Osteoblast (primary cell): ENCODE measurements around the gene SSR1. TPM values are rescaled to one million over a fixed set of nuclear protein-coding genes. Genes with fewer than 3 reads are reported as not detected.
A peak's percentile ranks its signal among the peaks of the same experiment; 100 is the strongest.
"Not testable (repeated sequence)": the region's sequence is repeated elsewhere in the genome, so short reads cannot be mapped to it uniquely, and the experiment has no call there.

Experiments used
- DNase-seq: peaks from one replicate; pipeline ENCODE4 v3.0.0; 2011; ENCODE audit warnings: low spot score, mixed read lengths; ENCODE audit not compliant: insufficient read length; ENCODE audit errors: missing footprints
- H2AFZ ChIP-seq: 2 replicates; pipeline ENCODE4 v1.6.0; 2011; ENCODE audit warnings: mild to moderate bottlenecking, low read length
- H3K27ac ChIP-seq: 2 replicates; pipeline ENCODE4 v1.5.1; 2011; ENCODE audit warnings: mild to moderate bottlenecking, low read depth, low read length, moderate library complexity
- H3K27me3 ChIP-seq: 2 replicates; pipeline ENCODE4 v1.6.0; 2012; ENCODE audit warnings: mild to moderate bottlenecking, control low read depth, inconsistent platforms, low read length, moderate library complexity; ENCODE audit not compliant: insufficient read depth
- H3K36me3 ChIP-seq: 2 replicates; pipeline ENCODE4 v1.5.1; 2011; ENCODE audit warnings: mild to moderate bottlenecking, low read length, control low read depth, moderate library complexity; ENCODE audit not compliant: insufficient read depth
- H3K4me1 ChIP-seq: 2 replicates; pipeline ENCODE4 v1.5.1; 2011; ENCODE audit warnings: mild to moderate bottlenecking, low read length, control low read depth, moderate library complexity; ENCODE audit not compliant: insufficient read depth
- H3K4me2 ChIP-seq: 2 replicates; pipeline ENCODE4 v1.6.0; 2011; ENCODE audit warnings: mild to moderate bottlenecking, low read length; ENCODE audit not compliant: insufficient read depth
- H3K4me3 ChIP-seq: fragments of 200-600 bp; sonication (generic); 3 replicates; pipeline ENCODE4 v1.5.1; 2012; ENCODE audit warnings: mild to moderate bottlenecking, low read length, inconsistent platforms; ENCODE audit not compliant: insufficient read depth
- H3K79me2 ChIP-seq: 2 replicates; pipeline ENCODE4 v1.6.0; 2012; ENCODE audit warnings: mild to moderate bottlenecking, low read length, control low read depth, inconsistent platforms; ENCODE audit not compliant: insufficient read depth
- H3K9me3 ChIP-seq: 2 replicates; pipeline ENCODE4 v1.5.1; 2011; ENCODE audit warnings: low read depth, low read length, control low read depth
- H4K20me1 ChIP-seq: 2 replicates; pipeline ENCODE4 v1.6.0; 2012; ENCODE audit warnings: mild to moderate bottlenecking, low read length, control low read depth; ENCODE audit not compliant: insufficient read depth
- CTCF ChIP-seq: IDR thresholded peaks from 2 replicates; pipeline ENCODE4 v1.5.1; 2011; ENCODE audit warnings: mild to moderate bottlenecking, low read depth, low read length, moderate library complexity; ENCODE audit errors: extremely low read depth
- total RNA-seq: library from RNA; depleted of rRNA; stranded (reverse); fragments of >200 nt; gene quantifications from 2 replicates; pipeline ENCODE4 v1.2.3, GENCODE V29; 2012

Gene SSR1
- total RNA-seq, 1 donor = 89.4 TPM

- no peaks in the 10 kb centered on the region for H3K9me3 ChIP-seq
- H3K79me2 ChIP-seq = peaks cover 11% of the 10 kb centered on the region
- H3K27ac ChIP-seq = no peak overlapping the region
- H4K20me1 ChIP-seq = peaks cover 3% of the 10 kb centered on the region
- DNase-seq = no peak
- no peaks in the 10 kb centered on the region for H3K27me3 ChIP-seq
- H3K4me1 ChIP-seq = peaks cover 4% of the 10 kb centered on the region
- H3K4me2 ChIP-seq = no peak overlapping the region
- no peak overlapping the region for H2AFZ ChIP-seq
- TF ChIP-seq CTCF = no peak
- H3K4me3 ChIP-seq = no peak overlapping the region
- H3K36me3 ChIP-seq = no peaks in the 10 kb centered on the region
Observed at GRCh38 chr6:7316658-7317533, 3.9 kb upstream of the SSR1 start.

DNA sequence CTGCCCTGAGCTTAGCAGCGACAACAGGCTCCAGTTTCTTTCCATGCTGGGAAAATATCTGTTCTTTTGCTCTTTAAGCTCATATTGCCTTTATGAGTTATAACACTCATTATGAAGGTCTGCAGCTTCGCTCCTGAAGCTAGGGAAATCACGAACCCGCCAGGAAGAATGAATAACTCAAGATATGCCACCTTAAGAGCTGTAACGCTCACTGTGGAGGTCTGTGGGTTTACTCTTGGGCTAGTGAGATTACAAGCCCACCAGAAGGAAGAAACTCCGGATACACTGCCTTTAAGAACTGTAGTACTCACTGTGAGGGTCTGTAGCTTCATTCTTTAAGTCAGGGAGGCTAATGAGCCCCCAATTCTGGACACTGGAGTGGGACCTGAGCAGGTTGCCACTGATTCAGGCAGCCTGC is 3.0 kb upstream of the SSR1 start:
- Histone ChIP-seq H3K4me3 (no peak overlapping the region), H2AFZ (no peak overlapping the region), H3K4me2 (no peak overlapping the region), H4K20me1 (peaks cover 3% of the 10 kb centered on the region), H3K4me1 (peaks cover 10% of the 10 kb centered on the region), H3K36me3 (no peaks in the 10 kb centered on the region), H3K27ac (no peak overlapping the region), H3K27me3 (no peaks in the 10 kb centered on the region), H3K9me3 (no peaks in the 10 kb centered on the region), H3K79me2 (peaks cover 20% of the 10 kb centered on the region)
- no peak for TF ChIP-seq CTCF
- DNase-seq = no peak

DNA sequence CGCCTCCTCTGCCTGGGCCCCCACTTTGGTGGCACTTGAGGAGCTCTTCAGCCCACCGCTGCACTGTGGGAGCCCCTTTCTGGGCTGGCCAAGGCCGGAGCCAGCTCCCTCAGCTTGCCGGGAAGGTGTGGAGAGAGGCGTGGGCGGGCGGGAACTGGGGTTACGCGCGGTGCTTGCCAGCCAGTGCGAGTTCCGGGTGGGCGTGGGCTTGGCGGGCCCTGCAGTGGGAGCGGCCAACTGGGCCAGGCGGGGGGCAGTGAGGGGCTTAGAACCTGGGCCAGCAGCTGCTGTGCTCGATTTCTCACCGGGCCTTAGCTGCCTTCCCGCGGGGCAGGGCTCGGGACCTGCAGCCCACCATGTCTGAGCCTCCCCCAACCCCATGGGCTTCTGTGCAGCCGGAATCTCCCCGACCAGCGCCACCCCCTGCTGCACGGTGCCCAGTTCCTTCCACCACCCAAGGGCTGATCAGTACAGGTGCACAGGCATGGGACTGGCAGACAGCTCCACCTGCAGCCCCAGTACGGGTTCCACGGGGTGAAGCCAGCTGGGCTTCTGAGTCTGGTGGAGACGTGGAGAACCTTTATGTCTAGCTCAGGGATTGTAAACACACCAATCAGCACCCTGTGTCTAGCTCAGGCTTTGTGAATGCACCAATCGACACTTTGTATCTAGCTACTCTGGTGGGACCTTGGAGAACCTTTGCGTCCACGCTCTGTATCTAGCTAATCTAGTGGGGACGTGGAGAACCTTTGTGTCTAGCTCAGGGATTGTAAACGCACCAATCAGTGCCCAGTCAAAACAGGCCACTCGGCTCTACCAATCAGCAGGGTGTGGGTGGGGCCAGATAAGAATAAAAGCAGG is 2.3 kb upstream of the SSR1 start:
- H2AFZ ChIP-seq, H3K4me3 ChIP-seq, H3K27me3 ChIP-seq, DNase-seq, H4K20me1 ChIP-seq, H3K27ac ChIP-seq, H3K9me3 ChIP-seq, H3K36me3 ChIP-seq, H3K4me2 ChIP-seq: not testable (repeated sequence)
- peaks cover 27% of the 10 kb centered on the region for H3K79me2 ChIP-seq
- peaks cover 11% of the 10 kb centered on the region for H3K4me1 ChIP-seq

DNA sequence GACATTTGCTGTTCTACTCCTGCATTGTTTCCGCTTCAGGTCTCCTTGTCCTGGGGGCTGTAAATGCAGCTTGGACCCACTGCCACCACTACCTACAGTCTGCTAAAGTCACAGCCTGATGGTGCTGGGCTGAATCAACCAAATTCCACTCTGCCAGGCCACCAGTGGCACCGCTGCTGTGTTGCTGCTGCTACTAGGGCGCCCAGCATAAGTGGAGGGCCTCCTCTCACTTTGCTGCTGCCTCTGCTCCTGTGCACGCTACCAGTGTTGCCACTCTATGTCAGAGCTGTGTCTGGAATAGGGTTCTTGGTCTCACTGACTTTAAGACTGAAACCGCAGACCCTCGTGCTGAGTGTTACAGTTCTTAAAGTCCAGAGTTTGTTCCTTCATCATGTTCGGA is 1.4 kb upstream of the SSR1 start:
- Histone ChIP-seq H4K20me1 (peaks cover 6% of the 10 kb centered on the region), H3K4me3 (no peak overlapping the region), H3K36me3 (peaks cover 5% of the 10 kb centered on the region), H3K9me3 (no peaks in the 10 kb centered on the region), H3K4me2 (no peak overlapping the region), H3K79me2 (peaks cover 36% of the 10 kb centered on the region), H3K27me3 (no peaks in the 10 kb centered on the region), H2AFZ (peak overlapping the region; percentile 56), H3K4me1 (peaks cover 11% of the 10 kb centered on the region), H3K27ac (no peak overlapping the region)
- TF ChIP-seq CTCF = no peak
- DNase-seq = no peak
